Myocyte (in vitro differentiated cells): ENCODE measurements around the gene CADPS2. TPM values are rescaled to one million over a fixed set of nuclear protein-coding genes. Genes with fewer than 3 reads are reported as not detected.
A peak's percentile ranks its signal among the peaks of the same experiment; 100 is the strongest.

Experiments
- DNase-seq: peaks from one replicate; pipeline ENCODE4 v3.0.0-alpha.2; 2012; ENCODE audit warnings: low read depth
- total RNA-seq: library from RNA; depleted of rRNA; stranded (reverse); fragments of >200 nt; gene quantifications from 2 replicates; pipeline ENCODE4 v1.2.3, GENCODE V29; 2014

Gene CADPS2
- total RNA-seq, 1 donor from 2014 or later: 0.80 TPM

DNA sequence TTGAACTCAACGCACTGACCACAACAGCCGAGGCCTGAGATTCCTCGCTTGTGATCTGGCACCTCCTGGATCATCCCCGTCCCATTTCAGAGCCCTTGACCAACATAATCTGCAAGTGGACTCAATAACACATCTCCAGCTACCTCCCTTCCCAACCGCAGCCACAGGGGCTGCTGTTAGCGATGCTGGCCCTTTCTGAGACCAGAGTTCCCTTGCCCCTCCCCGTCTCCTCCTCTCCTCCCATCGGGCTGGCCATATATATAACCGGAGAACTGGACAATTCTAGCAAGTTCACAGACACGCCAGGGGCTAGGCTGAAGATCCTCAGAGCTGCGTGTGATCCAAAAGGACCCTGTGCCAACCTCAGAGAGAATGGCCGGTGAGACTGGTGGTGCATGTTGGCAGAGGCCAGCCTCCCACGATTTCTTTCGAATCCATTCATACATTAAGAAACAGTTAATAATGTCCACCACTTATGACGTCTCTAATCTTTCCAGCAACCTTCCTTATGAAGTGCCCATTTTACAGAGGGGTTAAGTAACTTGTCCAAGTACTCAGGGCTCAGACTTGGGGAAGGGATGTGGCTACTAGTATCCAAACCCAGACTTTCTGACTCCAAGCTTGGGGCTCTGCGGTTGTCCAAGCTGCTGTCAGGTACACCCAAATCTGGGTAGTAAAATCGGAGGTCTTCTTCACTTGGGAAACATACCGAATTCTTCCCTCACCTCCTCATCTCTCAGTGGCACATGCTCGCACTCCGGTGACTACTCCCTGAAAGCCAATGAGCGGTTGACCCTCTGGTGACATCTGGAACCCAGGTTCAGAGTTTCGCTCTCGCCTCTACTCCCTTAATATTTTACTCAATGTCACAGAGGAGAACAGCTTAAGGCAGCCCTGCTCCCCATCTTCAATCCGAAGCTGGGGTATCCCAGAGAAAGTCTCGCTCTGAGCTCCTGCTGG lies 570.5 kb downstream of the CADPS2 start:
- DNase-seq: no peak

DNA sequence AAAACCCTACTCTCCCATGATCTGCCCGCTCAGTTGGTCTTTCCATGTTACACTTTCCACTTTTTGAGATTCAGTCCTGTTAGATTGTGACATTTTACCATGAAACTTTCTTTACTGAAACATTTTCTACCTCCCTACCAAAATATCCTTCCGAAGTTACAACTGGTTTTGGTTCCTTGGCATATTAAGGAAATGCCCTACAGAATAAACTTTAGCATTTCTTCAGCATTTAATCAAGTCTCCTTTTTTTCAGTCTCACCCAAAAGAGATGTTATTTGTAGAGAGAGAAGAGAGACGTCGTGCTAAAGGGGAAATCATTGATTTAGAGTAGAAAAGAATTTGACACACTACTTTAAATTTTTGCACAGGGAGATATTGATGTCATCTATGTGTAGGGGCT lies 572.0 kb downstream of the CADPS2 start:
- DNase-seq: no peak

DNA sequence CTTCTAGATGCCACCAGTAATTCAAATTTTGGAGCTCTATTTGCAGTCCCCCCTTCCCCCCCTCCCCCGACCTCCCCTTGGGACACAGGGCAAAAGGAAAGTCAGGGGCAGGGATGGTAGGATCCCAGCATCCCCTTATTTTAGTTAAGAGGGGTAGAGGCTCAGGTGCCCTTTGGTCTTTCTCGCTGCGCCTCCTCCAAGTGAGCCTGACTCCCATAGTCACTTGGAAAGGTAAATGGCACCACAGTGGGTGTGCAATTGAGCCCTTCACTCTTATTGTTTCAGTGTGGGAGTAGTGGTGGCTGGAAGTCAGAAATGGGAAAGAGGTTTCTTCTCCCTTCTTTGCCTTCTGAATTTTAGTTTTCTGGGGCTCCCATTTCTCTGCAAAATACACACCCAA lies 573.5 kb downstream of the CADPS2 start:
- no peak for DNase-seq

DNA sequence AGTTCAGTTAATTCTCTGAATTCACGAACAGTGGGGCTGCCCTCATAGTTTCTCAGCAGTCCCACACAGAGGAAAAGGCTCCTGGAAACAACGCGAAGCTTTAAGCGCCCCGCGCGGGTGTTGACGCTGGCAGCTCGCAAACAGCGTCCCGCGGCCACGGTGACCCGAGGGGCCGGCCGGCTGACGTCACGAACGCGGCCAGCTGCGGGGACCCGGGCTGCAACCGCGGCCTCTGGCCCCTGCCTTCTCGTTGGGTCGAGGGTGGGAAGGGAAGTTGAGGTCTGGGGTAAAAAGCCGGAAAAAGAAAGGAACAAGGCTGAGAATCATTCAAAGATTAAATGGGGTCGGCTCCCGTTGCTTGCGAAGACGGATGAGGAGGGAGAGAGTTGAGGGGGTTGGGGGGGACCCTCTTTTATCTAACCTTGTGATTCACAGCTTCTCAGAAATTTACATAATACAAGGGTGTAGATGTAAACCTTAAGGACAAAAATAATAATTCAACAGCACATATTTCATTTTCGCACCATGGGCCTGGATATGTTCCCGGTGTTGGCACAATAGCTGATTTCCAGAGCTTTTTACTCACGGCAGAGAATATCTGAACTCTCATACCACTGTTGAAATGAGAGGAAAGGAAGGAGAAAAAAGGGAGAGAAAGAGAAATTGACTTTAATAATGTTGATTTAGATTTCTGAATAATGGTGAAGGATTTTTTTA lies 574.4 kb downstream of the CADPS2 start:
- no peak for DNase-seq

DNA sequence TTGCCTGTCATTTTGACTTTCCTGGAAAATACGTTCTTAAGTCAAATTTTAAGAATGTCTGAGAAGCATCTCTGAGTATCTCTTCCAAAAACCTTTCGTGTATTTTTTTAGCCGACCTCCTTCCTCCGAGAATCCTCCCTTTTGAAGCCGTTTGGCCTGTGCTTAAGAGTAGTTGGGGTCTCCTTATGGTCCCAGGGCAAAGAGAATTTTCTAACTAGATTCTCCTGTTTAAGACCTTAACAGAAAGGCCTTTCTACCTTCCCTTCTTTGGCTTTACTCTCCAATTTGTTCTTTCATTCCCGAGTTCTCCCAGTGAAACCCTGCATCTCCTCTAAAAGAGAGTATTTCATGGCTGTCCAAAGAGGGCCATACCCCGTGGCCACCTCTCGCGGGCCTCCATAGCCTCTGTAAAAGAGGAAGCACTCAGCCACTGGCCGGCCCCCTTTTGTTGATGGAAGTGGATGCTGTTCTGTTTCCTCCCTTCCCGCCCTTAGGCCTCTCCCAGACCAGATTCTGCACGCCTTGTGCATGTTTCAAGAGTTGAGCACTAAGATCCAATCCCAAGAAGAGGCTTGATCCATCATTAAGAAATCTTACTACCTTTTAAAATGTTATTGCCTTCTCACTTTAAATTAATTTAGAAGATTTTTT lies 575.1 kb downstream of the CADPS2 start:
- no peak for DNase-seq

DNA sequence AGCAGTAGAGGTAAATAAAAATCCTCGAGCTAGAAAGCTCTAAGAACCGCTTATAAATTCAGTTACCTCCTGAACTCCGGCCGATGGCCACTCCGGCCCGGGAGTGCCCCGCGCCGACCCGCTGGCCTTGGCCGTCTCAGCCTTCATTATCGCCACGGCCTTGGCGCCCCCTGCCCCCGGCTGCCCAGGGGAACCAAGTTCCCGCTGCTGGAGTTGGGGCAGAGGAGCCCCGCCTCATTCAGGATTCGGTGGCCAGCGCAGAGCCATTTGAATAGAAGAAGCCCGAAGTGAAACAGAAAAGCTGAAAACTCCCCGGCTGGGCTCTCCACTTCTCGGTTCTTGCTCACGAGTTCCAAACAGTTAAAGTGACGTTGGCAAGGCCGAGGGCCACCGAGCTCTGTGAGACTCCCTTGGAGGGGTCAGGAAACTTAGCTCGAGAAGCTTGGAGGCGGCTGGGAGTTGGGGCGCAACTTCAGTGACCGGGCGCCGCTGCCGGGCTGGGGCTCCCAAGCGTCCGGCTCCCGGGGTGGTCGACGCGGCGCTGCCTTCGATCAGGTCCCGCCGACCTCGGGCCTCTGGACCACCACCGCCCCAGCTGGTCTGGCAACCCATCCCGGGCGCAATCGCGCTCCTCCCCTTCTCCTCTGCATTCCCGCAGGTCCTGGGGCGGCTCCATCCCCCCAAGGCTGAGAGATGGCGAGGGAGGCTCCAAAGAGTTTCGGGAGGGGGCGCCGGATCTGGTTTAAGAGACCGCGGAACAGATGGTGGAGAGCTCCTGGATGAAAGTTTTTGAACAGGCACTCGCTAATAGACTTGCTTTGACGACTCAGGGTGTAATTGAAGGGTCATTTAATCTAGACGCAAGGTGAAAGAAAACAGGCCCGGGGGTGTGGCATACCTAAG lies 575.9 kb downstream of the CADPS2 start:
- no peak for DNase-seq

DNA sequence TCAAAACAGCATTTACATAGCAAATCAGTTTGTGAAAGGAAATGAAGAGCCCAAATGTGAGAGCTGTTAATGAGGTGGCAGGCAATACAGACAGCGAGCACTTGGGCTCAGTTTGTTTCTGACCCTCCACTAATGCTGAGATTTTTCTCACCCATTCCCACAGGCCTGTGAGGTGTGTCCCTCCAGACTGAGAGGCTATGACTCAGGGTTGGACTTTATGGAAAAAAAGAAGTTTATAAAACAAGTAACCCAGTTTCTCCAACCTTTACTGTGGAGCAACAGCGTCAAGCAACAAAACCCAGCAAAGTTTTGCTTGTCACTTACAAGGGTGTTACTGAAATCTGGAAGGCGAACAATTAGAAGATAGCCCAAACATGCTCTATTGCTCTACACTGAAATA lies 576.8 kb downstream of the CADPS2 start:
- no peak for DNase-seq

DNA sequence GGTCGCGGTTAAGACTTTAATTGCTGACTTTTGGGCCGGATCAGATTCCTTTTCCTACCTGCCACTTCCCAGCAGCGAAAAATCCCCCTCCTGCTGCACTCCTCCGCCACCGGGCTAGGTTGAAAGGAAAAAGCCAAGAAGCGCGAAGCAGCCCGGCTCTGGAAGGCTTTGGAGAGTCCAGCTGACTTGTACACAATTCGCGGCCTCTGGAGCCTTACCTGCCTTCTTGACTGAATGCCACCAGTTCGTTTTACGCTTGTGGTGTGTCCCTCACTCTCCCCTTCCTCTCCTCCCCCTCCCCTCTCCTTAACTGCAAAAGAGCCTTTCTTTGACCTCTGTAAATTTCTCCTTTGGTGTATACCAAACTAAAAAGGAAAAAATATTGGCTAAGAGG lies 579.0 kb downstream of the CADPS2 start:
- DNase-seq: no peak

DNA sequence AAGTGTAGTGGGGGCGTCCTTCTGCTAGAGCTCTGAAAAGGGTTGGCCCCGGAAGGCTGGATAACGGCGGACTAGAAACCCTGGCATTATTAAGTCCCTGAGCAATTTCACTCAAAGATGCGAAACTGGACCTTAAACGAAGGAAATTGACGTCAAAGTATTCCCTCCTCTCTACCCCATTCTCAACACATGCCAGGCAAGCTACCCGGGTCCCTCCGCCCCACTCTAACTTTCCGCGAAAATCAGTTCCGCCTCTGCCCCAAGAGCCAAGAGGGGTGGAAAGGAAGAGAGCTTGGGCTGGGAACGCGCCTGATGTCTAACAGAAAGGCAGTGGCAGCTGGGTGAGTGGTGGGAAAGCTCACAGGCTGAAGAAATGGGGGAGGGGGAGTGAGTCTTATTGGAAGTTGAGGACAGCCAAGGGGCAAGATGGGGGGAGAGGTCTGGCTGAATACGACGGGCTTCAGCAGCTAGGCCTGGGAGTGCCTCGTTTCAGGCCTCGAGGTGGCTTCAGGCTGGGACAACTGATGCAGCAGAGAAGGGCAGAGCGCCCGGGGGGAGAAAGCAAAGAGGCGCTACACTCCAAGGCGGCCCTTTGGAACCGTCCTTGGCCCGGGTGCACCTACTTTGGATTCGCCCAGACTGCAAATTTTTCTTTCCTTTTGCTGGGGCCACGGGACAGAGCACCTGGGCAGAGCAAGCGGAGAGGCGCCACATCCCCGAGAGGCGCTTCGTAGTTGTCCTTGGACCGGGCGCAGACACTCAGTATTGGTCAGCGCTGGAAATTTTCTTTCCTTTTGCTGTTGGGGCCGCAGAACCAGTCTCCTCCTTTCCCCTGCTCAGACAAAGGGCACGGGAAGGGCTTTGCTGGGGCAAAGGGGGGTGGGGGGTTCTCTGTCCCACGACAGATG lies 579.7 kb downstream of the CADPS2 start:
- no peak for DNase-seq

DNA sequence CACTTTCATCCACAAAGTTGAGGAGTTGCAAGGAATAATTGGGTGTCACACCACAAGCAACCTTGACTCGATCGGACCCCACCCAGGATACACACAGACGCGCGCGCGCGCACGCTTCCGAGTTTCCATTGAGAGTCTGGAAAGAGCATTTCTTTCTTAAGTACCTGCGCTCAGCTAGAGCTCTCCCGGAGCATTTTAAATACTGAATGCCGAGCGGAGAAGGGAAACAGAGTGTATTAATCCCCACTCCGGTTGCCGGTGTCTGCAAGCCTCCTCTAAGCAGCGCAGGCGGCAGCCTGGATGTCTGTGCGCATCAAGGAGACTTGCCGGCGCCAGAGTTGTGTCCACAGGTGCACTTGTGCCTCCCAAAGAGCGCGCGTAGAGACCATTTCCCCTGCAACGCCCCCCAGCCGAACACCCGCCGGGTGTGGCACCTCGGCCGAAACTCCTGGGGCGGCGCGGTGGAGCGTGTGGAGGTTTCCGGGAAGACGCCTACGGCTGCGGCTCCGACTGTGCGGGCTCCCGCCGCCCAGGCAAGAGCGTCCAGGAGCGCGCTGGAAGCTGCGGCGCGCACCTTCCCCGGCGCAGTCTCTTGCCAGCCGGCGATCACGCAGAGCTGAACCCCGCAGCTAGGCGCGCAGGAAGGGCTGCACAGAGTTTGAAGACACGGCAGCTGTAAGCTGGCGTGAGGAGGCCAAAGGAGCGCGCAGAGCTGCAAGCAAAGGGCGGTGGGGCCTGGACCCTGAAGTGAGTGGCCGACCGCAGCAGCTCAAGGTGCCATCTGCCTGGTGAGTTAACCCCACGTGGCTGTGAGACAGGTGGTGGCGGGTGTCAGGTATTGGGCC lies 580.6 kb downstream of the CADPS2 start:
- peak; percentile 3 for DNase-seq

DNA sequence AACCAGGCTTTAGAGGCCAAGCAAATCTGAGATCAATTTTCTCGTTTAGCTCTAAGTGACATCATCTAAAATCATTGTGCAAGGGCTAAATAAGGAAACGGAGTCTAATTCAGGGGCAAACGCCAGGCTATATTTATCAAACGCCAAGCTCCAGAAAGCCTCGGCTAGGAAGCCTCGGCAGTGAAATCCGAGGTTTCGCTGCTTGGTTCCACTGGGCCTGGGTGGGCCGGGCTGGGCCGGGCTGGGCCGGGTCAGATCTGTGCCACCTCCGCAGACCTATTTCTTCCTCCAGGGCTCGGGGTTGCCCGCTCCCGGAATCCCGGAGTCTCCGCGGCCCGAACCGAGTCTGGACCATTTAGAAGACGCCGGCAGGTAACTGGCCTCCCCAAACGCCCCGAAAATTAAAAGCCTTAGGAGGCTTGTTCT lies 581.3 kb downstream of the CADPS2 start:
- peak; percentile 23 for DNase-seq

DNA sequence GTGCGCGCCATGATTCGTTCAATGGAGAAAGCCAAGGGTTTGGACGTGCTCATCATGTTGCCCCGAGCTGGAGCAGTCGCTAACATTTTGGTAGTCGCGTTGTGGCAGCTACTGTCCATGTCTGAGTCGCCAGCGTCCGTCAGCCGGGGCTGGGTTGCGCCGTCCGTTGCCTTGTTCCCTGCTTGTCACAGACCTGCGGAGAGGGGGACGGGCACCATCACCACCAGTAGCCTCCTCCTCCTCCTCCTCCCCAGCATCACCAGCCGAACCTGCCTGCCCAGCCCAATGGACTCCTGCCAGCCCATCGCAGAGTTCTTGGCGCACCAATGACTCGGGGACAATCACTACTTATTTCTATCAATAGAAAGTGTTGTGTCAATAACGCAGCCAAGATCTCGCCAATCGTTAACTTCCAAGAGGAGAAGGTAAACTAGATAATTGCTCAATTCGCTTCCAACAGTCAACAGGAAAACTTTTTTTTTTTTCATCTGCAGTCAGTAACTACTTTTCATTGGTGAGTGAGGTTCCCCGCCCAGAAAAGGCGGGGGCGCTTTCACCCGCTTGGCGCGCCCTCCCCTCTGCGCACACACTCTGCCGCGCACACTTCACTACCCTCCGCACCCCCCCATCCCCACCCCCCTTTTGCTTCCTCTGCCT lies 581.8 kb downstream of the CADPS2 start, which contains the start of gene FEZF1:
Gene FEZF1 (minus strand): TSS at position 432 of the 657 bp plus-strand sequence. CDS start 313 bp downstream, at position 119.
- DNase-seq: no peak

DNA sequence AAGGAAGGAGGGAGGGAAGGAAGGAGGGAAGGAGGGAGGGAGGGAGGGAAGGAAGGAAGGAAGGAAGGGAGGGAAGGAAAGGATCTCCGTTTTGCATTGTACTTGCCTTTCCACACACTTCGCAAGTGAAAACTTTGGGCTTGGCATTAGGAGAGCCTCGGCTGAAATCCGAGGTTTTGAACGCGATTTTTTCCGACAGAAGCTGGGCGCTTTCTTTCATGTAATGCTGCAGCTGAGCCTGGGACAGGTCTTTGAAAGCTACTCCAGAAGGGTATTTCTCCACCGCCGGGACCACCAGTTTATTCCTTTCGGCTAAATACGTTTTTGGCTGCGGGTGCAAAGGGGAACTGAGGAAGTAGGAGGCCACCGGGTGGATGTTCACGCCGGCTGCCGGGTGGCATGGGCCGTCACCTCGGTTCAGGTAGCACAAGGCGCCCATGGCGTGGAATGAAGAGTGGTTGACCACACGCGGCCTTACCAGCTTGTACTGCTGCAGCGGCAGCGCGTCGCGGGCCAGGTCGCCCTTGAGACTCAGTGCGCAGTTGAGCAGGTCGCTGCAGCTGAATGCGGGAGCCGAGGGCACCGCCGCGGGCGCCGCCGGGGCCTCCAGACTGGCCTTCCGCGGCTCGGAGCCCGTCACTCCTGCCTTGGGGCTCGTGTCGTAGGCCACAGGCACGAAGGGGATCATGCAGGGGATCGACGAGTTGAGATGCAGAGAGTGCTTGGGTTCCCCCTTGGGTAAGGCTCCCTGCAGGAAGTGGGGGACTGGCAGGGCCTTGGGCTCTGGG lies 582.5 kb downstream of the CADPS2 start:
- DNase-seq: no peak

DNA sequence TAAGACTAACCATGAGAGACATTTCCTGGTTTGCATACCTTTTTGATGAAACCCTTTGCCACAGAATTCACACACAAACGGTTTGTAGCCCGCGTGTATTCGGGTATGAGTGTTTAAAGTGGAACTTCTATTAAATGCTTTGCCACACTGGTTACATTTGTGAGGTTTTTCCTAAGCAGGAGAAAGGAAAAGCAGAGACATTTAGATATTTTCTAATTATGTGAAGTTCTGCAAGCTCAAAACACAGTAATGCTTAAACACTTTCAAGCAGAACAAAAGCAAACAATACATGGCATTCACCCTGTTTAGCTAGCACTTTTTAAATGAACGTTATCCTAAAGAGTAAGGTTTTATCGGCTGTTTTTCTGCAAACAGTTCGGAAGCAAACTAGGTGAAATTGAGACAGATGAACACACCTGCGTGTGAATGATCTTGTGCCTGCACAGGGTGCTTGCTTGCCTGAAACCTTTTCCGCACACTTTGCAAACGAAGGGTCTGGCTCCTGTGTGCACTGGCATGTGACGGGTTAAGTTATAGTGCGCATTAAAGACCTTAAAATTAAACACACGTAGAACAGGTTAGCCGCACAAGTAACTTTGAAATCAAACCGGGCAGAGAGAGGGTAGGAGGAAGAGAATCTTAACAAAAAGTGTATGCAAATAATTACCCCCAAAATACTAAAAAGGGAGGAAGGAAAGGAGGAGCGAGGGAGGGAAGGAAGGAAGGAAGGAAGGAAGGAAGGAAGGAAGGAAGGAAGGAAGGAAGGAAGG lies 583.3 kb downstream of the CADPS2 start:
- no peak for DNase-seq

DNA sequence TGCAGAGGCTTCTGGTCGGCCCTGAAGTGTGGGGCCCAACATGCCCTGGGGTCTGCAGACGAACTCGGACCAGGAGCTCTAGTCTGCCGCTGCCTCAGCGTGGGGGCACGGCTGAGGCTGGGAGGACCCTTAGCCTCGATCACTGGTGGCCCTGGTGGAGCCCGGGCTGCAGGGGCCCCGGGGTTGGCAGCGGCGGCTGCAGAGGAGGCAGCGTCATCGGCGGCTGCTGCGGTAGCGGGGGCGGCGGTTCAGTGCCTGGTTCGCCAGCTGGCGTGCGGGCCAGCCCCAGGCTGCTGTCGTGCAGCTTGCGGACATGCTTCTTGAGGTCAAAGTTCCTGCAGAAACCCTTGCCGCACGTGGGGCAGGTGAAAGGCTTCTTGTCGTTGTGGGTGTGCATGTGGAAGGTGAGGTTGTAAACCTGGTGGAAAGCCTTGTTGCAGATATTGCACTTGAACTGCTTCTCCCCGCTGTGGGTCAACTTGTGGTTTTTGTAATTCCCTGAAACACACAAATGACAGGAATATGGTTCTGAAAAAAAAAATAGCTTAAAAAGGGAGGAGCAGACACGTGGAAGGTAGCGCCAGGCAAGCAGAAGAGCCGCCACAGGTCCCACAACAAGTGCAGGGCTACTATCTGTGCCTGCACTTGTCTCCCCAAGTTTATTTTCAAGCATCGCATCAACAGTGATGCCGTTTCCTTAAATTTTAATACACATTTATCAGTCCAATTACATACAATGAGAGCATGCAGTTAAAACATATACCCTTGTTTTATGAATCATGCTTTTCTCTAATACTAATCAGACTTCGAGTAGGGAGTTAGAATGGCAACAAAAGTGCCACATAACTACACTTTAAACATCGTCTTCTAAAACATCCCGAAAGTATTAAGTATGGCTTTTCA lies 584.2 kb downstream of the CADPS2 start:
- DNase-seq: peak; percentile 5
